ENCODE data around the gene HOPX. TPM values are rescaled to one million over a fixed set of nuclear protein-coding genes. Genes with fewer than 3 reads are reported as not detected.

HOPX gene
- total and polyA plus RNA-seq, 2 experiments from 2014 or later, result not detected

DNA sequence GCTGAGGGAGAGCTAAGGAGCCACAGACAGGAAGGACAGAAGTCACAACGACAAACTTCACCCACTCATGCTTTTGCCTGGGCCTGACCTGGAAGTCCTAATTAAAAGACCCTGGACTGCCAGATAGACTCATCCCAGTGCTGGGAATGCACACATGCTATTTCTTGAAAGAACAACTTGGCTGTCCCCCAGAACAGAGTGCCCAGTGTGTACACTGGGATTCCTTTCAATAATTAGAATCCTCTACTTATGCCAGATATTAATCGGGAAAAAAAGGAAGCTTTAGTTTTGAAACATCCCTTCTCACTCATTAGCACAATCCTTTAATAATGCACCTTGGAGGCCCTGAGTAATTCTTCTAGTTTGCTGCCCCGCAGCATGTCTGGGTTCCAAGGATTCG lies 3.4 kb downstream of the HOPX start:
- DNase-seq (ENCODE audit: low spot score) (no peak), ATAC-seq (no peak)
- Mint-ChIP-seq H3K4me1 (peaks cover 13% of the 10 kb centered on the region; the same call in 2 of the 3 replicates), H3K36me3 (ENCODE audit: low read depth) (no peaks in the 10 kb centered on the region), H3K27me3 (ENCODE audit: insufficient read depth, low read depth, poor library complexity) (no peaks in the 10 kb centered on the region), H3K27ac (no peak overlapping the region), H3K4me3 (no peak overlapping the region), H3K9me3 (no peaks in the 10 kb centered on the region)
- TF ChIP-seq CTCF (conservative IDR thresholded peaks at IDR 0.05; ENCODE audit: low read depth in 2 of 2) (no peak), ETS1 (IDR thresholded peaks at IDR 0.05) (no peak), ZNF114 (CRISPR knock-in tag; IDR thresholded peaks at IDR 0.05) (no peak), NANOG (IDR thresholded peaks at IDR 0.05; ENCODE audit: borderline replicate concordance) (no peak), EZH2phosphoT487 (IDR thresholded peaks at IDR 0.05; ENCODE audit: unreplicated experiment) (no peak), STAT1 (IDR thresholded peaks at IDR 0.05; ENCODE audit: unreplicated experiment) (no peak), POLR2AphosphoS5 (IDR thresholded peaks at IDR 0.05; ENCODE audit: low read depth) (no peak), EZH2 (IDR thresholded peaks at IDR 0.05; ENCODE audit: low read depth, unreplicated experiment) (no peak), CREB1 (CRISPR knock-in tag; IDR thresholded peaks at IDR 0.05; ENCODE audit: low read depth) (no peak), JUNB (IDR thresholded peaks at IDR 0.05; ENCODE audit: unreplicated experiment) (no peak), ZNF331 (CRISPR knock-in tag; IDR thresholded peaks at IDR 0.05; ENCODE audit: low read depth) (no peak)
- TF ChIP-seq, protein P1, sequence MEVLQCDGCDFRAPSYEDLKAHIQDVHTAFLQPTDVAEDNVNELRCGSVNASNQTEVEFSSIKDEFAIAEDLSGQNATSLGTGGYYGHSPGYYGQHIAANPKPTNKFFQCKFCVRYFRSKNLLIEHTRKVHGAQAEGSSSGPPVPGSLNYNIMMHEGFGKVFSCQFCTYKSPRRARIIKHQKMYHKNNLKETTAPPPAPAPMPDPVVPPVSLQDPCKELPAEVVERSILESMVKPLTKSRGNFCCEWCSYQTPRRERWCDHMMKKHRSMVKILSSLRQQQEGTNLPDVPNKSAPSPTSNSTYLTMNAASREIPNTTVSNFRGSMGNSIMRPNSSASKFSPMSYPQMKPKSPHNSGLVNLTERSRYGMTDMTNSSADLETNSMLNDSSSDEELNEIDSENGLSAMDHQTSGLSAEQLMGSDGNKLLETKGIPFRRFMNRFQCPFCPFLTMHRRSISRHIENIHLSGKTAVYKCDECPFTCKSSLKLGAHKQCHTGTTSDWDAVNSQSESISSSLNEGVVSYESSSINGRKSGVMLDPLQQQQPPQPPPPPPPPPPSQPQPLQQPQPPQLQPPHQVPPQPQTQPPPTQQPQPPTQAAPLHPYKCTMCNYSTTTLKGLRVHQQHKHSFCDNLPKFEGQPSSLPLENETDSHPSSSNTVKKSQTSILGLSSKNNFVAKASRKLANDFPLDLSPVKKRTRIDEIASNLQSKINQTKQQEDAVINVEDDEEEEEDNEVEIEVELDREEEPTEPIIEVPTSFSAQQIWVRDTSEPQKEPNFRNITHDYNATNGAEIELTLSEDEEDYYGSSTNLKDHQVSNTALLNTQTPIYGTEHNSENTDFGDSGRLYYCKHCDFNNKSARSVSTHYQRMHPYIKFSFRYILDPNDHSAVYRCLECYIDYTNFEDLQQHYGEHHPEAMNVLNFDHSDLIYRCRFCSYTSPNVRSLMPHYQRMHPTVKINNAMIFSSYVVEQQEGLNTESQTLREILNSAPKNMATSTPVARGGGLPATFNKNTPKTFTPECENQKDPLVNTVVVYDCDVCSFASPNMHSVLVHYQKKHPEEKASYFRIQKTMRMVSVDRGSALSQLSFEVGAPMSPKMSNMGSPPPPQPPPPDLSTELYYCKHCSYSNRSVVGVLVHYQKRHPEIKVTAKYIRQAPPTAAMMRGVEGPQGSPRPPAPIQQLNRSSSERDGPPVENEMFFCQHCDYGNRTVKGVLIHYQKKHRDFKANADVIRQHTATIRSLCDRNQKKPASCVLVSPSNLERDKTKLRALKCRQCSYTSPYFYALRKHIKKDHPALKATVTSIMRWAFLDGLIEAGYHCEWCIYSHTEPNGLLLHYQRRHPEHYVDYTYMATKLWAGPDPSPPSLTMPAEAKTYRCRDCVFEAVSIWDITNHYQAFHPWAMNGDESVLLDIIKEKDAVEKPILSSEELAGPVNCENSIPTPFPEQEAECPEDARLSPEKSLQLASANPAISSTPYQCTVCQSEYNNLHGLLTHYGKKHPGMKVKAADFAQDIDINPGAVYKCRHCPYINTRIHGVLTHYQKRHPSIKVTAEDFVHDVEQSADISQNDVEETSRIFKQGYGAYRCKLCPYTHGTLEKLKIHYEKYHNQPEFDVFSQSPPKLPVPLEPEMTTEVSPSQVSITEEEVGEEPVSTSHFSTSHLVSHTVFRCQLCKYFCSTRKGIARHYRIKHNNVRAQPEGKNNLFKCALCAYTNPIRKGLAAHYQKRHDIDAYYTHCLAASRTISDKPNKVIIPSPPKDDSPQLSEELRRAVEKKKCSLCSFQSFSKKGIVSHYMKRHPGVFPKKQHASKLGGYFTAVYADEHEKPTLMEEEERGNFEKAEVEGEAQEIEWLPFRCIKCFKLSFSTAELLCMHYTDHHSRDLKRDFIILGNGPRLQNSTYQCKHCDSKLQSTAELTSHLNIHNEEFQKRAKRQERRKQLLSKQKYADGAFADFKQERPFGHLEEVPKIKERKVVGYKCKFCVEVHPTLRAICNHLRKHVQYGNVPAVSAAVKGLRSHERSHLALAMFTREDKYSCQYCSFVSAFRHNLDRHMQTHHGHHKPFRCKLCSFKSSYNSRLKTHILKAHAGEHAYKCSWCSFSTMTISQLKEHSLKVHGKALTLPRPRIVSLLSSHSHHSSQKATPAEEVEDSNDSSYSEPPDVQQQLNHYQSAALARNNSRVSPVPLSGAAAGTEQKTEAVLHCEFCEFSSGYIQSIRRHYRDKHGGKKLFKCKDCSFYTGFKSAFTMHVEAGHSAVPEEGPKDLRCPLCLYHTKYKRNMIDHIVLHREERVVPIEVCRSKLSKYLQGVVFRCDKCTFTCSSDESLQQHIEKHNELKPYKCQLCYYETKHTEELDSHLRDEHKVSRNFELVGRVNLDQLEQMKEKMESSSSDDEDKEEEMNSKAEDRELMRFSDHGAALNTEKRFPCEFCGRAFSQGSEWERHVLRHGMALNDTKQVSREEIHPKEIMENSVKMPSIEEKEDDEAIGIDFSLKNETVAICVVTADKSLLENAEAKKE (CRISPR knock-in tag; IDR thresholded peaks at IDR 0.05), result no peak
- TF ChIP-seq, protein P2, sequence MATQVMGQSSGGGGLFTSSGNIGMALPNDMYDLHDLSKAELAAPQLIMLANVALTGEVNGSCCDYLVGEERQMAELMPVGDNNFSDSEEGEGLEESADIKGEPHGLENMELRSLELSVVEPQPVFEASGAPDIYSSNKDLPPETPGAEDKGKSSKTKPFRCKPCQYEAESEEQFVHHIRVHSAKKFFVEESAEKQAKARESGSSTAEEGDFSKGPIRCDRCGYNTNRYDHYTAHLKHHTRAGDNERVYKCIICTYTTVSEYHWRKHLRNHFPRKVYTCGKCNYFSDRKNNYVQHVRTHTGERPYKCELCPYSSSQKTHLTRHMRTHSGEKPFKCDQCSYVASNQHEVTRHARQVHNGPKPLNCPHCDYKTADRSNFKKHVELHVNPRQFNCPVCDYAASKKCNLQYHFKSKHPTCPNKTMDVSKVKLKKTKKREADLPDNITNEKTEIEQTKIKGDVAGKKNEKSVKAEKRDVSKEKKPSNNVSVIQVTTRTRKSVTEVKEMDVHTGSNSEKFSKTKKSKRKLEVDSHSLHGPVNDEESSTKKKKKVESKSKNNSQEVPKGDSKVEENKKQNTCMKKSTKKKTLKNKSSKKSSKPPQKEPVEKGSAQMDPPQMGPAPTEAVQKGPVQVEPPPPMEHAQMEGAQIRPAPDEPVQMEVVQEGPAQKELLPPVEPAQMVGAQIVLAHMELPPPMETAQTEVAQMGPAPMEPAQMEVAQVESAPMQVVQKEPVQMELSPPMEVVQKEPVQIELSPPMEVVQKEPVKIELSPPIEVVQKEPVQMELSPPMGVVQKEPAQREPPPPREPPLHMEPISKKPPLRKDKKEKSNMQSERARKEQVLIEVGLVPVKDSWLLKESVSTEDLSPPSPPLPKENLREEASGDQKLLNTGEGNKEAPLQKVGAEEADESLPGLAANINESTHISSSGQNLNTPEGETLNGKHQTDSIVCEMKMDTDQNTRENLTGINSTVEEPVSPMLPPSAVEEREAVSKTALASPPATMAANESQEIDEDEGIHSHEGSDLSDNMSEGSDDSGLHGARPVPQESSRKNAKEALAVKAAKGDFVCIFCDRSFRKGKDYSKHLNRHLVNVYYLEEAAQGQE (IDR thresholded peaks at IDR 0.05; ENCODE audit: unreplicated experiment), result no peak
- no peaks in the 10 kb centered on the region for H4K20me1 ChIP-seq (replicated peaks; ENCODE audit: insufficient read depth)
- no peaks in the 10 kb centered on the region for H3K4me1 ChIP-seq (ENCODE audit: insufficient read depth)
- no peaks in the 10 kb centered on the region for H3K79me2 ChIP-seq (replicated peaks; ENCODE audit: insufficient read depth)
- no peaks in the 10 kb centered on the region for H3K9me2 ChIP-seq (ENCODE audit: insufficient read depth)
- H3K27ac ChIP-seq (ENCODE audit: low read depth), result no peak overlapping the region
- no peak overlapping the region for H2AFZ ChIP-seq
- no peak overlapping the region for H3K4me3 ChIP-seq
- H3K36me3 ChIP-seq (ENCODE audit: insufficient read depth), result no peaks in the 10 kb centered on the region
- no peaks in the 10 kb centered on the region for H3K27me3 ChIP-seq (ENCODE audit: insufficient read depth)
- no peak overlapping the region for H3K4me2 ChIP-seq
- no peaks in the 10 kb centered on the region for H3F3A ChIP-seq (replicated peaks; ENCODE audit: low read depth)
